Activated CD8-positive, alpha-beta memory T cell treated with anti-CD3 and anti-CD28 coated beads for 4 hours (primary cell): Measurements from ENCODE around the gene PDE4D.

Source experiments
- DNase-seq, 2 donors: peaks; one replicate each; pipeline ENCODE4 v3.0.0-alpha.2; 2020; ENCODE audit warnings: low read depth in 2 of 2

PDE4D gene

DNA sequence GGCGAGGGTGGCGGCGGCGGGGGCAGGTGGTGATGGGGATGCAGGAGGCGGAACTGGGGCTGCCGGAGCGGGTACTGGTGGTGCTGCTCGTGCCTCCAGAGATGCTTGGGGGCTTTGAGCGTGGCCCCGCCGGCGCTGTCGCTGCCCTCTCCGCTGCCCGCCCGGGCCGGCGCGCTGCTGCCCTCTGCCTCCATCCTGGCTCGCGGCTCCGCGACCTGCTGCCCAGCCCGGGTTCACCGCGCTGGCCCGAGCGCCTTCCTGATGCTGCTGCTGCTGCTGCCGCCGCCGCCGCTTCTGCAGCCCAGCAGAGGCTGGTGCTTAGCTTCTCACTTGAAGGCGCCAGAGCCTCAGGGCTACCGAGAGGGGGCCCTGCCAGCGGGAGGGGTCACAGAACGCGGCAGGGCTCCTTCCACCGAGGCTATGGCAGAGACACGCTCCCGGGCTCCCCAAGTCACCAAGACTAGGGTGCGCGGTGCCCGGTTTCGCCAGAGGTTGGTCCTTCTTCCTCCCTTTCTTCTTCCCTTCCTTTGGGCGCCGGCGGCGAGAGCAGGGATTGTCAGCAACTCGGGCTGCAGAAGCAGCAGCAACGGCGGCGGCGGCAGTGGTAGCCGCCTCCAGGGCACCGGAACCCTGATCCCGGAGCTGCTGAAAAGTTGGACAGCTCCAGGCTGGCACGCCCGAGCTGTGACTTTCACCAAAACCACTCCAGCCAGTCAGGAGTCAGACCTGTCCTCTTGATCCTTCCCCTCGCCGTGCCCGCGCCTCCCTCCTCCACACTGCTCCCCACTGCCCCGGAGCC is at the start of gene PDE4D:
Gene PDE4D, minus strand, starts transcription at position 298 of the 799 bp plus-strand sequence.
- no peak for DNase-seq

DNA sequence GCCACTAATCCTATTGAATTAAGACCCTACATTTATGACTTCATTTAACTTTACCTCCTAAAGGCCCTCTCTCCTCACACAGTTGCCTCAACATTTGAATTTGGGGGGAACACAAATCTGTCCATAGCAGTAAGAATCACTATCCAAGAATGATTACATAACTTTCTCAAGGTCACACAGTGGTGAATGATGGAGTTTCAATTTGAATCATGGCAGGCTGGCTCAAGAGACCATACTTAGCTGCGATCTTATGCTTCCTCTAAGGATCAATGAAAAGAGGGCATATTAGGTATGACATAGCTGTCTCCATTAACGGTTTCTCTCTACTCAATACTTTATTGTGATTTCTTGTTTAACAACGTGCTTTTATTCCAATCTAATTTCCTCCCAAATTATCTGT is 44.1 kb upstream of the PDE4D start:
- DNase-seq: no peak

DNA sequence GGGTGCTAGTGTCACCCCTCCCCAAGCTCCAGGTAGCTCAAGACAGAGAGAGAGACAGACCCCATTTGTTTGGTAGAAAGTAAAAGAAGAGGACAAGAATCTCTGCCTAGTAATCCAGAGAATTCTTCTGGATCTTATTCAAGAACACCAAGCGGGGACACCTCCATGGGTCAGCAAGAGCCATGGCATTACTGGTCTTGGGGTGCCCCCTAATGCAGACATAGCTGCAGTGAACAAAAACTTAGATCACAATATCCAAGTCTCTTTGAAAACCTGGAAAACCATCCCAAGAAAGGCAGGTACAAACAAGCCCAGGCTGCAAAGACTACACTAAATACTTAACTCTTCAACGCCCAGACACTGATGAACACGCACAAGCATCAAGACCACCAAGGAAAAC is 29.9 kb upstream of the PDE4D start:
- DNase-seq: no peak

DNA sequence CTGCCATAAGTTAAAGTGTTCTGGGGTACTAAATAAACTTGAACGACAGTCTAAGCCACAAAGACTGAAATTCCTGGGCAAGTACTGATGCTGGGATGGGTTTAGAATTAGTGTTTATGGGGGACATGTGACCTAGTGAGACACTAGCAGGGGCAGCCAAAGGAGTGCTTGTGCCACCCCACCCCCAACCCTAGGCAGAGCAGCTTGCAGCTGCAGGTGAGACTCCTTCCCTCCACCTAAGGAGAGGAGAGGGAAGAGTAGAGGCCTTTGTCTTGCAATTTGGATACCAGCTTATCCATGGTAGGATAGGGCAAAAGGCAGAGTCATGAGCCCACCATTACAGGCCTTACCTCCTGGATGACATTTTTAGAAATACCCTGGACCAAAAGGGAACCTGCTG is 28.7 kb upstream of the PDE4D start:
- no peak for DNase-seq

DNA sequence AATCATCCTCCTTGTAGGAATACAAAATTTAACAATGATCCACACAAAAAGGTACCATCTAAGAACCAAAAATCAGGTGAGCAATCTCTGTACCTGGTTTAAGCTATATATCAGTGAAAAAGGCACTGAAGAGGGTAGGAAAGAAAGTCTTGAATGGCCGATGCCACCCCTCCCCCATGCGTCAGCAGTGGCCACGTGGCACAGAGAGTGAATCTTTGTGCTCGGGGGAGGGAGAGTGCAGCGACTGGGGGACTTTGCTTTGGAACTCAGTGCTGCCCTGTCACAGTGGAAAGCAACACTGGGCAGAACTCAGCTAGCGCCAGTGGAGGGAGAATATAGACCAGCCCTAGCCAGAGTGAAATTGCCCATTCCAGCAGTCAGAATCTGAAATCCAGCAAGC is 28.3 kb upstream of the PDE4D start:
- no peak for DNase-seq

DNA sequence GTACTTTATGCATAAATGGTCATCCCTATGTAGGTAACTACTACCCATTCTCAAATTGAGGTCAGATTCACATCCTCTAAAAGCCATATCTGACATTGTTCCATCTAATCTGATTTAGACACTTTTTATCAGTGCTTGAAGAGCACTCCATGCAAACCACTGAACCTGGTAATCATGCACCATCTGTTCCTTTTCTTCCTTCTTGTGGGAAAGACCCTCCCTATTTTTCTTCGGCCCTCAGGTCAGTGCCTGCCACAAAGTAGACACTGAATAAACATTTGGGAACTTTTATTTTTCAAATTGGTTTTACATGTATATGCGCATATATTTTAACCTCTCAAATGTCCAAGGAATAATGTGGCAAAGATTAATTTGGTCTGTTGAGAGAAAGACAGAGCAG is 26.0 kb upstream of the PDE4D start:
- no peak for DNase-seq

DNA sequence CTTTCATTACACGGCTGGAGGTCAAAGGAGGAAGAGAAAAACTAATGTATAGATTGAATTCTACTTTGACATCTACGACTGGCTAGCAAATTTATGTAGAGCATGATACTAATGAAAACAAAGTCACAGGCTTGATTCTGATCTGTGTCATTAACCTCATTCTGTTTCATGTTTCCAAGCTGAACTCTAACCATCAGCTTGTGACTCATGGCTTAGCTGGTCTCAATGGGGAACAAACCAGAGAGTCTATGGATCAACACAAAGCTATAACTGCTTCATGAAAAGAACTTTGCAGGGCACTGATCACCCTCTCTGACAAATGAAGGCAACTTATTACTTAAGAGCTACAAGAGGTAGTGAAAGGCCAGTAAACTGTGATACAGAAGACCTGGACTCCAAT is 23.6 kb upstream of the PDE4D start:
- DNase-seq: no peak

DNA sequence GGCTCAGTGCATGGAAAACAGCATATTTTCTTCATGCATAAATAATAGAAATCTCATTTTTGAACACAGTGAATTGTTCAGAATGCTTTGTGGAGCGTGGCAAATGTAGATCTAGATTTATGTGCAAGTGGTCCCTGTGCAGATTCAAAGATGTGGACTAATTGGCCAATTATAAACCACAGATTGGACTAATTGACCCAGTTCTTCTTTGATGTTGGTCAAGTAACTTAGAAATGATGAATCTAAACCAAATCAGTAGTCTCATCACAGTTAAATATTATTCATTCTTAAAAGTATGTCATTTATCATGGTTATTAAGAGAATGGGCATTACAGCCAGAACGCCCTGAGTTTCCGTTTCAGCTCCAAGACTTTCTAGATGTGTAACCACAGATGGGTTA is 11.7 kb upstream of the PDE4D start:
- no peak for DNase-seq

DNA sequence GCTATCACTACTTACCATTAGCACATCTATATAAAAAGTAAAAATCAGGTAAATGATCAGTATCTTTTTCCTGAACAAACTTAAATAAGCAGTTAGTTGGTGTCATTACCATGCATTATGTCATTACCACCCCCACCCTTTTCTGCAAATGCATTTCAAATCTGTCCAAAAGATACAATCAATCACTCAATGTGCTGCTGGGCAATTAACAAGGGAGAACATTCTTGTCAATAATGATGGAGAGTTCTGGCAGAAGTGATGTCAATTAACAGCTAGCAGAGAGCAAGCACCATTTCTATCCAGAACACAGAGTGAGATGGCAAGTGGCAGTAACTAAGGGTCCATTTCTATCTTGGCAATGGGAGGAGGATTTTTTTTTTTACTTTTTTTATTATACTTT is 3.5 kb upstream of the PDE4D start:
- DNase-seq: no peak

DNA sequence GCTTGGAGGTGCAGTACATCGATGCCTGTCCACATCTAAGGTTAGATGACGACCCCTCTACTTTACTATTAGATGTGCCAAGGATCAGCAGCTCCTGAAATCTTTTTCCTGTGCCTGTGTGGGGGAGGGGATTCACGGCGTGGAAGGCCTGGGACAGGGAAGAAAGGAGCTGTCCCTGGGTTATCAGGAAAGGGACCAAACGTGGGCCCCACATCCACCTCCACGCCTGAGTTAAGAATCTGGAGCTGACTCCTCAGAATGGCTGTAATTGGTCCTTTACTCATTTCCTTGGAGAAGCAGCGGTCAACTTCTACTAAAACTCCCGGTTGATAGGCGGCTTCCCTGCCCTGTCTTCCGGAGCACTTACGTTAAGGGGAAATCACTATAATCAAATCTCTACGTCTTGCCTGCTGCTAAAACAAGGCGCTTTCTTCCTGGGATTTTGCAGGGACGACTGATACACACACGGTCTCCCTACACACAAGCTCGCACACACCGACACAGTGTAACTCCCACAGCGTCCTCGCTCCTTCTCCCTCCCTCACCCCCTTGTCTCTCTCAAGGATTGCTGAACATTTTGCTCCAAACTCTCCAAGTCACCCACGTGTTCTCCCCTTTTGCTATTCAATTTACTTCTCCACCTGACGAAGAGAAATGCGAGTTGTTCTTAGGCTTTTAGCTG is 1.4 kb downstream of the PDE4D start:
- DNase-seq: no peak

DNA sequence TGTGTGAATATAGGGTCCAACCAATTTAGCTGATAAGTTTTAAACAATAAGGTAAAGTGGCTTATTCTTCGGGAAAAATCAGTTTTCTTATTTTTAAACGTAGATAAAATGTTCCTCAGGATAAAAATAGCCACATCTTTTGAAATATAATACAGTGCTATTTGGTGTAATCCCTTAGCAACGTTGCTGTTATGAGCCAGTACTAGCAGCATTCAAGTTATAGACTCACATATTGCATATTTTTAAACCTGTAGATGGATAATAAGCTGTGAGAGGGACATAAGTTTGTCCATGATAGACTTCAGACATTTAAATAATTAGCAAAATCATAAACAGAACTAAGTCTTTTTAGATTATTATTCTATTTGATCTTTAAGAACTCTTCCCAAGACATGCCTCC is 6.3 kb downstream of the PDE4D start:
- no peak for DNase-seq

DNA sequence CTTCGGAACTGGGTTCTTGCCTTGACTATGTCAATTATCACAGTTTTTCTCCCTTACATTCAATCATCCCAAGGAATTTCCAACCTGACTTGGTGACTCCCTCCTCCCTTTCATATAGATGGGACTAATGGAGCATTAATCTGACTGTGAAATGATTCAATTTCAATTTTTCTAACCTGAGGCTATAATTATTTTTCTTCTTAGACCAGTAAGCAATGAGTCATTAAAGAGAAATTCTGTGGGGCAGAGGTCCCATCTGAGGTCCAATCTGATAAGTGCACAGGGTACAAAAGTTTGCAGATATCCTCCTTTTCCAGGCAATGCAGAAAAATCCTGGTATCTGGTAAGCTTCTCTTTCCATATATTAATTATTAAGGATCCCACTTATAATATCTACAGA is 18.9 kb downstream of the PDE4D start:
- no peak for DNase-seq

DNA sequence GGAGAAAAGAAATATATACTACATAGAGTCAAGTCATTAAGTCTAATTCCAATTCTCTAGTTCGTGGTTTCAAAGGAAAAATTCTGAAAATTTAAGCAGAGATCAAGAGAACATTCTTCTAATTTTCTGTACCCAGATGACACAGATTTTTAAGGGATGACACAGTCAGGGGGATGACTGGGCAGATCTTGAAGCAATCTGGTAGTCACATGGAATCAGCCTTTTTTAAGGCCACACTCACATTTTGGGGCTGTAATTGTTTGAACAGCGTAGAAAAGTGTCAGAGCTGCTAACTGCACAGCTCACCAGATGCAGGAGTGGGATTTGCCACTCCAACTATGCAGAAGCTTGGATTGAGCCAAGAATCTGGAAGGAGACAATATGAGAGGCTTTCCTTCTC is 20.4 kb downstream of the PDE4D start:
- DNase-seq: no peak

DNA sequence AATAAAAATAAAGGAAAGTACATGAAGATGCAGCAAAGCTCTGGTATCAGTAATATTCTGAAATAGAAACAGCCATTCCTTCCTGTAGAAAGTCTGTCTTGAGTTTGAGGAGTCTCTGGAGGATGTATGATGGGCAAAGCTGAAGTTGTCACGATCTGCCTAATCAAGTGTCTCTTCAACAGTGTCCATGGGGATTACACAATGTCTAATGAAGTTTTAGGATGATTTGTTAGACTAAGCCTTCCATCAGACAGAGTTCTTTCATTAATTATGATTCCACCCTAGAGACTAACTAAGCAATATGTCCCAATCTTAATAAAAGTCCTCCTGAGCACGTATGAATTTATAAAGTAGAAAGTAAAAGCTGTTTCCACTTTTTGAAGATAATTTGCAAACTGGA is 26.9 kb downstream of the PDE4D start:
- DNase-seq: no peak

DNA sequence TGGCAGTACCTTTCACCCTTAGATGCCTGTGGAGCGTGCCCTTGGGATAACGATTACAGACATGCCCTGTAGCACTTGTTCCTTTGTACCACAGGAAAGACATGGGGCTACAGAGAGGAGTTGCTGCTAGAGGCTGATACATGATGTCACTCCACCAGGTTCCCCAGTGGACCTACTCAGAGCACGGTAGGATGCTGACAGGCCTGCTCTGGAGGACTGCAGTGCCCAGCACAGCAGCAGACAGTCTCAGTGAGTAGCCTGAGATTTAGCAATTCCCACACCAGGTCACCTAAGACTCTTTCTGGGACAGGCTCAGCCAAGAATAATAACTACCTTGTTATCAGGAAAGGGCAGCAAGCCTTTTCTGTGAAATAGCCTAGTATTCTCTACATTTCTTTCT is 28.8 kb downstream of the PDE4D start:
- DNase-seq: no peak

DNA sequence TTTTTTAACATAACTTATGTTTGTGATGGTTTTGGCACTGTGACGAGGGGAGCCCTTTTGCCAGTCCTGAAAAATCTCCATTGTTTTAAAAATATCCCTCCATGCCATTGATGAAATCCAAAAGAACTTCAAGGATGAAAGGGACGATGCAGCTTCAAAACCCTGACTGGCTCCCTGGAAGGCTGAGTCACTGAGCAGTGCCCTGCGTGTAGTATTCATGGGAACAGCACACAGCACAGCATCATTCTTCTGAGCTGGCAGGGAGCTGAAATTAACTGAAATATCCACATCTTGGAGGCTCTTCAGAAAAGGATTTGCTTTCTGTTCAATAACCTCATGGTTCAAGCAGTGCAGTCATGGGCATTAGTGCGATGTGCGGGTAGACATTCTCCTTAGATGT is 29.7 kb downstream of the PDE4D start:
- no peak for DNase-seq

DNA sequence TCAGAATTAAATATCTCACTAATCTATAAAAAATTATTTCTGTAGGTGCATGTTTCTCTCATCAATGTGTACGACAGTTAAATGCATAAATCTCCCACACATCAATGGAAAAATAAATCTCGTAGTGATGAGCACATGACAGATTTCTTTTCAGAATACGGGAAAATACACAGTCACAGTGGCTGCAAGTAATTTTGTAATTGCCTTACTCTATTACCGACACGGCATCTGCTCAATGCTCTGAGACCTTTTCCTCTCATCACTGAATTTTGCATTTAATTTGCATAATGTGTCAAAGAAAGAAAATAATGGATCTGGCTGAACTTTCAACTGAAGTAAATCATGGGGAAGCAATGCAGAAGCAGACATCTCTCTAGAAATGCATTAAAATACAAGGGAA is 37.2 kb downstream of the PDE4D start:
- DNase-seq: no peak

DNA sequence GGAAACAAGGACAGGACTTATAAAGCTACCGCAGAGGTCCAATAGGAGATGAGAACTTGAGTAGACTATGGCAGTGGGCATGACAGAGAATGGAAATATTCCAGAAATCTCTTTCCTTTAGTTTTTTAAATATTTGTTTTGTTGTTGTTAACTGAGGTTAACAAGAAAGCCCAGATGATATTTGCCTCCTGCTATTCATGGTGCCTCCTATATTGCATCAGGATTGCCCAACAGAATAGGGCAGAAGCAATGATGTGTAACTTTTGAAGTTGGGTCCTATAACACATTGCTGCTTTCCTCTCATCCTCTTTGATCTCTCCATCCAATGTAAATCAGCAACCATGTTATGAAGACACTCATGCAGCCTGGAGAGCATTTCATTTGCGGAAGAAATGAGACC is 42.8 kb downstream of the PDE4D start:
- no peak for DNase-seq

DNA sequence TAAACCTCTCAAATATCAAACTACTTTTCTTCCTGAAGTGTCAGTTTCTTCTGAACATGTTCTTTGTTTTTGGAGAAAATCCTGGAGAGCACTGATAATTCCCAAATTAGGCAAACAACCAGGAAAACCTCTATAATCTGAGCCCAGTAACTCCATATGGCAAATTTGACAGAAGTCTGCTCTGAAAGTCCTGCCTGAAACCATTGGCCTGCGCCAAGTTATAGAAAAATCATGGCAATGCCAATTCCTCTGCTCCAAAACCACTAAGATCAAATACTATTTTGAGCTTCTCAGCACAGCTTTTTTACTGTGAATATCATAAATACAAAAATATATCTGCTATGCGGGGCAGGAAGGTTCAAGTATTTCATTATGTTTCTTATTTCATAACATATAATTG is 45.9 kb downstream of the PDE4D start:
- DNase-seq: no peak

DNA sequence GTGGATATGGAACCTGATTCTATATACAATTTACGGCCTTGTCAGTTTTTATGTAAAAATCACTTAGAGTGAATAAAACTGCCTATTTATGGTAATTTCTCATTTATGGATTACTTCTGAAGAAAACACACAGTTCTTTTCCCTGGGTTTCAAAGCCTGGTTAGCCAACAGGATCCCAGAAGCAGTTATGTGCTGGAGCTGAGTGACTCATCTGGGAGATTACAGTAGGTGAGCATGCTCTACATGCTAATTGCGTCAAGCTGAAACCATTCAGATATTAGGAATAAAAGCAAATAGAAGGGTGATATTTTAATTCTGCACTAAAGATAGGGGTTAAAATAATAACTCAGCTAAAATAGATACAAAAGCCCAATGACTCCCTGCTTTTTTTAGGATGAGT is 47.8 kb downstream of the PDE4D start:
- DNase-seq: no peak

DNA sequence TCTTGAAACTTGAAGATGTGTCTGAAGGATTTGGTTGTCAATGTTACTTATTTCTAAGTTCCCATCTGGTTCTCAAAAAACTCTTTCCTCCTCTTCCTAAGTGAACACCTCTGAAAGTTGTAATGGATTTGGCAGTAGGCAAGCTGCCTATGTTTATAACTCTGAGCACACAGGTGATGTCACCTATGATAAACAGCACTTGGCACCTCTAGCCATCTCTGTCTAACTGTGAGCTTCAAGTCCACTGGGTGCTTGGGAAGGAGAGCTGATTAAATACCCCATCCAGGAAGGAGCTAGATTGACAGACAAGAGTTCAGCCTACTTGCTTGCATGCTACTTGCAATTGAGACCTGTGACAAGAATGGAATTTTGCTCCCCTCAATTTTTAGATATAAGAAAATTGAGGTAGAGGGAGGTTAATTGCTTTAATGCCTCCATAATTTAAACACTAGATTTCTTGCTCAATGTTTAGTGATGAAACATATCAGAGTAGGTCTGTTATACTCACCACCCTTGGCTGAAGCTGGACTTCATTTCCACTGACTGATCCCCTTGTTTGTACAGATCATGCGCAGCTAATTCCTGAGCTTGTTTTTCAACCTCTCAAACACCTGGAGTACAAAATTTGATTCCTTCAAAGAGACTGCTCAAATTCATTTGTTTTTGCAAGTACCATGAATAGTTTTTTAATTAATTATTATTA is 49.9 kb downstream of the PDE4D start:
- DNase-seq: no peak

DNA sequence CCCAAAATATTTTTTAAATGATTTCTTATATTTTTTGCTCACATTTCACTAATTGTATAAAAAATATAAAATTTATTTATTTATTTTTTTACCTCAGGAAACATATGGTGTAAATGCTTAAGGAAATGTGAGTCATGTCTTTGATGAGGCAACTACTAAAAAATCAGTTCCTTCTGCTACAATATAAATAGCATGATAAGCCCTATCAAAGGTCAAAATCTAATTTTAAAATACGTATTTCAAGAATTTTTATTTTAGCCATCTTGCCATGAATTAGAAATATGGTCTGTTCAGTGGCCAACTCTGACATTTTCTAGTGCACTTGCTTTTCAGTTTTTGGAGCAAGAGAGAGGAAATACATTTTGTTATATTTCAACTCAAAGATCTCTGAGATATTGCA is 50.5 kb downstream of the PDE4D start:
- DNase-seq: no peak

DNA sequence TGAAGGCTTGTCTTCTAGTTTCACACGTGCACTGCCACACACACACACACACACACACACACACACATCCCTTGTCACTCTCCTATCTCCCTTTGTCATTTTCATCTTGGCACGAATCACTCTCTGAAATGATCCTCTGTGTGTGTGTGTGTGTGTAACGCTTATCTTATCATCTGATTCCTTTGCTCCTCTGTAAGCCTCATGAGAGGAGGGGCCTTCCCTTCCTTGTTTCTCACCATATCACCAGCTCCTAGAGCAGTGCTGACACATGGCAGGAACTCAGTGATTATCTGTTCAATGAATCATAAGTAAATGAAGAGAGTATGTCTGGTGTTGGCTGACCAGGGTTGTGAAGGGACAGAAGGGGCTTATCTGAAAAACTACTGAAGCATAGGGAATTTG is 53.3 kb downstream of the PDE4D start:
- DNase-seq: no peak
